ENCODE data around the gene NXNL1.

DNA sequence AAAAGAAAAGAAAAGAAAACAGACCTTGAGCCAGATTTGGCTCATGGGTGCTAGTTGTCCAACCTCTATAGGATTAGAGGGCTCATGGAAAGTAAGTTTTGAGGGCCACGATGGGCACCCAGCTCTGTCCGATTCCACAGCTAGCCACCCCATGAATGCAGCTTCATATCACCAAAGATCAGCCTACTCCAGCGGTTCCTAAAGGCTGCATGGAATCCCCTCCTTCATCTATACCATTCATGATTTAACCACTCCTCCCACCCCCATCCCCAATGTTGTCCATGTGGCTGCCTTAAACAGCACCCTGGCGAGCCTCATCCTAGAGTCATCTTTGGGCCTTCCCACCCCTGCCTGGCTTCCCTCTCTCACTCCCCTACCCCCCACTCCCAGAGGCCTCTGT, 38.8 kb downstream of the NXNL1 start:
- TF ChIP-seq, protein P1, sequence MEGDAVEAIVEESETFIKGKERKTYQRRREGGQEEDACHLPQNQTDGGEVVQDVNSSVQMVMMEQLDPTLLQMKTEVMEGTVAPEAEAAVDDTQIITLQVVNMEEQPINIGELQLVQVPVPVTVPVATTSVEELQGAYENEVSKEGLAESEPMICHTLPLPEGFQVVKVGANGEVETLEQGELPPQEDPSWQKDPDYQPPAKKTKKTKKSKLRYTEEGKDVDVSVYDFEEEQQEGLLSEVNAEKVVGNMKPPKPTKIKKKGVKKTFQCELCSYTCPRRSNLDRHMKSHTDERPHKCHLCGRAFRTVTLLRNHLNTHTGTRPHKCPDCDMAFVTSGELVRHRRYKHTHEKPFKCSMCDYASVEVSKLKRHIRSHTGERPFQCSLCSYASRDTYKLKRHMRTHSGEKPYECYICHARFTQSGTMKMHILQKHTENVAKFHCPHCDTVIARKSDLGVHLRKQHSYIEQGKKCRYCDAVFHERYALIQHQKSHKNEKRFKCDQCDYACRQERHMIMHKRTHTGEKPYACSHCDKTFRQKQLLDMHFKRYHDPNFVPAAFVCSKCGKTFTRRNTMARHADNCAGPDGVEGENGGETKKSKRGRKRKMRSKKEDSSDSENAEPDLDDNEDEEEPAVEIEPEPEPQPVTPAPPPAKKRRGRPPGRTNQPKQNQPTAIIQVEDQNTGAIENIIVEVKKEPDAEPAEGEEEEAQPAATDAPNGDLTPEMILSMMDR (IDR thresholded peaks at IDR 0.05): no peak
- TF ChIP-seq EP300 (IDR thresholded peaks at IDR 0.05): no peak

Data from sigmoid colon (tissue), 4 donors.